Smooth muscle cell (in vitro differentiated cells): ENCODE measurements around the gene ARHGEF10L. TPM values are rescaled to one million over a fixed set of nuclear protein-coding genes. Genes with fewer than 3 reads are reported as not detected.

Experiments used
- DNase-seq: peaks from one replicate; lab custom pipeline; 2025; ENCODE audit not compliant: unreplicated experiment; lab: John Stamatoyannopoulos, UW
- H2AFZ ChIP-seq: fragments of 200-600 bp; sonication (generic); 2 replicates; pipeline ENCODE4 v1.6.0; 2016; ENCODE audit warnings: antibody characterized with exemption, low read depth, mild to moderate bottlenecking
- H3F3A ChIP-seq: fragments of 200-600 bp; sonication (generic); 2 replicates; pipeline ENCODE4 v1.6.0; 2017; ENCODE audit warnings: antibody characterized with exemption, low read depth
- H3K27ac ChIP-seq: fragments of 200-600 bp; sonication (generic); 2 replicates; pipeline ENCODE4 v1.5.1; 2016; ENCODE audit warnings: low read depth, mild to moderate bottlenecking
- H3K27me3 ChIP-seq: fragments of 200-600 bp; sonication (generic); 2 replicates; pipeline ENCODE4 v1.6.1; 2016; ENCODE audit warnings: low read depth, mild to moderate bottlenecking
- H3K36me3 ChIP-seq: fragments of 200-600 bp; sonication (generic); 2 replicates; pipeline ENCODE4 v1.5.1; 2016; ENCODE audit warnings: low read depth
- H3K4me1 ChIP-seq: fragments of 200-600 bp; sonication (generic); 2 replicates; pipeline ENCODE4 v1.5.1; 2016; ENCODE audit warnings: low read depth
- H3K4me2 ChIP-seq: fragments of 200-600 bp; sonication (generic); 2 replicates; pipeline ENCODE4 v1.6.0; 2016; ENCODE audit warnings: mild to moderate bottlenecking
- H3K4me3 ChIP-seq: fragments of 200-600 bp; sonication (generic); 2 replicates; pipeline ENCODE4 v1.5.1; 2016; ENCODE audit warnings: mild to moderate bottlenecking
- H3K79me2 ChIP-seq: fragments of 200-600 bp; sonication (generic); 2 replicates; pipeline ENCODE4 v1.6.0; 2016; ENCODE audit warnings: low read depth, mild to moderate bottlenecking
- H3K9ac ChIP-seq: fragments of 200-600 bp; sonication (generic); 2 replicates; pipeline ENCODE4 v1.6.0; 2016; ENCODE audit warnings: low read depth
- H3K9me3 ChIP-seq: fragments of 200-600 bp; sonication (generic); replicated peaks from 2 replicates; pipeline ENCODE4 v1.5.1; 2016; ENCODE audit warnings: low read depth
- H4K20me1 ChIP-seq: fragments of 200-600 bp; sonication (generic); 2 replicates; pipeline ENCODE4 v1.6.0; 2016; ENCODE audit warnings: low read depth
- WGBS: methylation state at CpG from one replicate; pipeline ENCODE4 v1.1.7; 2016; ENCODE audit warnings: low lambda C conversion rate; 5-methylcytosine and 5-hydroxymethylcytosine counted together
- polyA plus RNA-seq: library from polyadenylated mRNA; unstranded; fragments of >200 nt; fragmentation: Nextera tagmentation; extraction: Ambion mirVana; gene quantifications from 2 replicates; pipeline ENCODE4 v1.2.1, GENCODE V29; 2016
- total RNA-seq: library from RNA; depleted of rRNA; stranded (reverse); fragments of >200 nt; gene quantifications from 2 replicates; pipeline ENCODE4 v1.2.3, GENCODE V29; 2014
- TF ChIP-seq, protein P1 (sequence below): fragments of 200-600 bp; sonication (generic); IDR thresholded peaks from 2 replicates; pipeline ENCODE4 v1.5.1; 2017; ENCODE audit warnings: borderline replicate concordance, mild to moderate bottlenecking, antibody characterized with exemption; ENCODE audit not compliant: insufficient read depth, poor library complexity, severe bottlenecking

ARHGEF10L gene
- total and polyA plus RNA-seq, 2 experiments from 2014 or later = 6.6 to 13.7 TPM

DNA sequence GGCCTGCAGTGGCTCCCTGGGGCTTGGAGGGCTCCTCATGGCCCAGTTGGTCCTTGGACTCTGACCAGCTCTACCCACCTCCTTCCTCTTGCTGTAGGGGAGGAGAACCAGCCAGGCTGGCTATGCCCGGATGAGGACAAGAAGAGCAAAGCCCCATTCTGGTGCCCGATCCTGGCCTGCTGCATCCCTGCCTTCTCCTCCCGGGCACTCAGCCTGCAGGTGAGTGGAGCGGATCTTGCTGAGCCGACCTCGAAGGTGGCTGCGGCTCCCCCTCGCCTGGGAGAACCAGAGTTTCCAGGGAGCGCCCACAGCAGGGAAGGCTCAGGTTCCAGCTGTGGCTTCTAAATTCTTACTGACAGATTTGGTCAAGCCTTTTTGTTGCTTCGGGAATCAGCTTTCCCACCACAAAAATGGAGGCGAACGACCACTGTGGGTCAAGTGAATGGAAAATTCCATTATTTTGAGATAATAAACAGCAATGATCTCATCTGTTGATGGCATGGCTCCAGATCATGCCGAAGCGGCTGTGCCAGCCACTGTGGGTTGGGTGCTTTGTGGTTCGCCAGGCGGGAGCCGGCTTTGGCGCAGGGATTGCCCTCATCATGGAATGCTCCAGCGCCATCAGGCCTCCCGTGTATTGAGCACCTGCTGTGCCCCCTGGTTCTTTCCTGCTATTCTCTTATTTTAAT lies 109.1 kb downstream of the ARHGEF10L start:
- WGBS = 94% methylated on average over 20 of the region's 20 CpGs
- no peak overlapping the region for H3K9ac ChIP-seq
- H3K4me1 ChIP-seq = no peaks in the 10 kb centered on the region
- DNase-seq = no peak
- H3K79me2 ChIP-seq = no peaks in the 10 kb centered on the region
- H3K27ac ChIP-seq = no peak overlapping the region
- H4K20me1 ChIP-seq = no peaks in the 10 kb centered on the region
- H3K4me2 ChIP-seq = no peak overlapping the region
- H3K9me3 ChIP-seq = no peaks in the 10 kb centered on the region
- TF ChIP-seq, protein P1, sequence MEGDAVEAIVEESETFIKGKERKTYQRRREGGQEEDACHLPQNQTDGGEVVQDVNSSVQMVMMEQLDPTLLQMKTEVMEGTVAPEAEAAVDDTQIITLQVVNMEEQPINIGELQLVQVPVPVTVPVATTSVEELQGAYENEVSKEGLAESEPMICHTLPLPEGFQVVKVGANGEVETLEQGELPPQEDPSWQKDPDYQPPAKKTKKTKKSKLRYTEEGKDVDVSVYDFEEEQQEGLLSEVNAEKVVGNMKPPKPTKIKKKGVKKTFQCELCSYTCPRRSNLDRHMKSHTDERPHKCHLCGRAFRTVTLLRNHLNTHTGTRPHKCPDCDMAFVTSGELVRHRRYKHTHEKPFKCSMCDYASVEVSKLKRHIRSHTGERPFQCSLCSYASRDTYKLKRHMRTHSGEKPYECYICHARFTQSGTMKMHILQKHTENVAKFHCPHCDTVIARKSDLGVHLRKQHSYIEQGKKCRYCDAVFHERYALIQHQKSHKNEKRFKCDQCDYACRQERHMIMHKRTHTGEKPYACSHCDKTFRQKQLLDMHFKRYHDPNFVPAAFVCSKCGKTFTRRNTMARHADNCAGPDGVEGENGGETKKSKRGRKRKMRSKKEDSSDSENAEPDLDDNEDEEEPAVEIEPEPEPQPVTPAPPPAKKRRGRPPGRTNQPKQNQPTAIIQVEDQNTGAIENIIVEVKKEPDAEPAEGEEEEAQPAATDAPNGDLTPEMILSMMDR = no peak
- H3K4me3 ChIP-seq = no peak overlapping the region
- H3K27me3 ChIP-seq = no peaks in the 10 kb centered on the region
- H2AFZ ChIP-seq = no peak overlapping the region
- H3F3A ChIP-seq = no peaks in the 10 kb centered on the region
- H3K36me3 ChIP-seq = no peaks in the 10 kb centered on the region

DNA sequence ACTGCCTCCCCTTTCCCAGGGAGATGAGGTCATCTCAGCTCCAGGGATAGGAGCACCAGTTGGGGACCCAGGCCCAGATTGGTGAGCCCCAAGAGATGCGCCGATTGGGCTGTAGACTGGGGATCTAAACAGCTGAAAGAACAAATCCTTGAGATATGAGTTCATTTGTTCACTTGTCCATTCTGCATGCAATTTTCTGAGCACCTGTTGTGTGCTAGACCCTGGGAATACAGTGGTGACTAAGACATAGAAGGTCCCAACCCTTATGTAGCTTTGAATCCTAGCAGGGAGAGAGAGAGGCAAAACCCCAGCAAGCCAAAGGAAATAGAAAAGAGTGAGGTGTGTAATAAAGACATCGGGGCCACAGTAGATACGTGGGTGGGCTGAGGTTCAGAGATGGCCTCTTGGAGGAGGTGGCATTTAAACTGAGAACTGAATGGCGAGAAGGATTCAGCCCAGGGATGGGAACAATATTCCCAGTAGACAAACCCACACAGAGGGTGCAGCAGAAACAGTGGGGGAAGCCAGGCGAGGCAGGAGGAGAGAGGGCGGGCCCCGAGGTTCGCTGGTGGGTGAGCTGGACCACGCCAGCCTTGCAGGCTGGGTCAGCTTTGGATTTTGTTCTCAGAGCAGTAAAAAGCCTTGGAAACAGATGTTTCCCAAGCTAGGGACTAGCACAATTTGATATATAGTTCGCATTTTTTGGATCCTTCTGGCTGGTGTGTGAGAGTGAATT lies 110.0 kb downstream of the ARHGEF10L start:
- Histone ChIP-seq H3F3A (no peaks in the 10 kb centered on the region), H3K79me2 (no peaks in the 10 kb centered on the region), H3K4me2 (no peak overlapping the region), H3K27me3 (no peaks in the 10 kb centered on the region), H3K9me3 (no peaks in the 10 kb centered on the region), H4K20me1 (peaks cover 3% of the 10 kb centered on the region), H3K4me3 (no peak overlapping the region), H3K4me1 (no peaks in the 10 kb centered on the region), H3K27ac (no peak overlapping the region), H2AFZ (no peak overlapping the region), H3K9ac (no peak overlapping the region), H3K36me3 (no peaks in the 10 kb centered on the region)
- 89% methylated on average over 11 of the region's 11 CpGs for WGBS
- DNase-seq = no peak
- TF ChIP-seq, protein P1 = no peak

DNA sequence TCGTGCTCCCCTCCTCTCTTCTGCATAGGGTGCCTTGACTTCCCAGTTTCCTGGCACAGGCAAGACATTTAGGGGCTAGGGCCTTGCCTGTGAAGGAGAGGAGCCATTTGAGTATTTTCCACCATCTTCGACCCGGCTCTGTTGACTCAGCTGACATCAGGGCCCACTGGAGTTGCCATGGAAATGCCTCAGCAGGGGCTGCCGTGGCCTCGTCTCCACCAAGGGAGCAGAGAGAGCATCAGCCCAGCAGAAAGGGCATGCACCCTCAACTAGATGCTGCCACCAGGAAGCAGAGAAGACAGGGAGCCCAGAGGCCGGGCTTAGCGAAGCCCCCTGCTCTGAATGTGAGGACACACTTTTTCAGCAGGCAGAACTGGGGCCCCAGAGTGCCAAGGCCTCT lies 113.8 kb downstream of the ARHGEF10L start:
- Histone ChIP-seq H3K27me3 (no peaks in the 10 kb centered on the region), H2AFZ (no peak overlapping the region), H3K9me3 (no peaks in the 10 kb centered on the region), H3K4me2 (no peak overlapping the region), H3K4me3 (no peak overlapping the region), H3K79me2 (no peaks in the 10 kb centered on the region), H3K27ac (no peak overlapping the region), H3F3A (no peaks in the 10 kb centered on the region), H3K9ac (no peak overlapping the region), H3K4me1 (no peaks in the 10 kb centered on the region), H3K36me3 (no peaks in the 10 kb centered on the region), H4K20me1 (peaks cover 3% of the 10 kb centered on the region)
- TF ChIP-seq, protein P1 = no peak
- 86% methylated on average over 7 of the region's 7 CpGs for WGBS
- DNase-seq = no peak
